ENCODE measurements around the gene WLS. TPM values are rescaled to one million over a fixed set of nuclear protein-coding genes. Genes with fewer than 3 reads are reported as not detected.

The WLS gene
- total and polyA plus RNA-seq, 4 experiments from 2014 or later: not detected

GRCh38 chr1:68103011-68103545 is 129.2 kb downstream of the WLS start:
- Histone ChIP-seq H3K4me1 (ENCODE audit: insufficient read depth, low read length) (no peaks in the 10 kb centered on the region), H3K4me3 (ENCODE audit: low read length in 2 of 2) (no peak overlapping the region), H3K36me3 (ENCODE audit: insufficient read depth, low read length) (no peaks in the 10 kb centered on the region), H3K9me3 (ENCODE audit: control insufficient read depth in 1 of 2, low read length in 2 of 2) (no peaks in the 10 kb centered on the region), H3K27ac (ENCODE audit: low read depth, low read length) (no peak overlapping the region), H3K27me3 (ENCODE audit: insufficient read depth, low read length) (no peaks in the 10 kb centered on the region)
- Mint-ChIP-seq H3K36me3 (no peaks in the 10 kb centered on the region), H3K9me3 (peaks cover 0 to 2% (median 0%) of the 10 kb centered on the region in 8 donors), H3K27ac (no peak overlapping the region), H3K4me1 (no peaks in the 10 kb centered on the region), H3K27me3 (peaks cover 12 to 13% of the 10 kb centered on the region in 2 donors), H3K4me3 (no peak overlapping the region)
- POLR2A ChIA-PET (ENCODE audit: partially characterized antibody): no interaction called here
- intact Hi-C loops (cut with micrococcal nuclease): no loop called here
- DNase-seq: no peak
- CTCF ChIA-PET (ENCODE audit: partially characterized antibody): interaction anchor here (1.1 to 1.3 kb wide), 2 partner anchors 13 to 14 kb away, joined by 6 to 7 read pairs; no protein-coding TSS in a partner anchor

GRCh38 chr1:68101829-68102228 is 130.5 kb downstream of the WLS start:
- H3K4me1 Mint-ChIP-seq: no peaks in the 10 kb centered on the region
- Histone ChIP-seq H3K4me3 (ENCODE audit: low read length in 2 of 2) (no peak overlapping the region), H3K4me1 (ENCODE audit: insufficient read depth, low read length) (no peaks in the 10 kb centered on the region), H3K27ac (ENCODE audit: low read depth, low read length) (no peak overlapping the region), H3K36me3 (ENCODE audit: insufficient read depth, low read length) (no peaks in the 10 kb centered on the region), H3K27me3 (ENCODE audit: insufficient read depth, low read length) (no peaks in the 10 kb centered on the region), H3K9me3 (ENCODE audit: control insufficient read depth in 1 of 2, low read length in 2 of 2) (no peaks in the 10 kb centered on the region)
- DNase-seq: no peak
- H3K27me3 Mint-ChIP-seq: peaks cover 12% of the 10 kb centered on the region in 2 donors
- ChIA-PET POLR2A (ENCODE audit: partially characterized antibody) (no interaction called here), CTCF (ENCODE audit: partially characterized antibody) (interaction anchor here (1.3 kb wide), 1 partner anchor 15 kb away, joined by 7 read pairs; no protein-coding TSS in a partner anchor)
- no peak overlapping the region for H3K4me3 Mint-ChIP-seq
- intact Hi-C loops (cut with micrococcal nuclease): no loop called here
- H3K27ac Mint-ChIP-seq: no peak overlapping the region
- H3K9me3 Mint-ChIP-seq: peaks cover 0 to 3% (median 0%) of the 10 kb centered on the region in 8 donors
- no peaks in the 10 kb centered on the region for H3K36me3 Mint-ChIP-seq

DNA sequence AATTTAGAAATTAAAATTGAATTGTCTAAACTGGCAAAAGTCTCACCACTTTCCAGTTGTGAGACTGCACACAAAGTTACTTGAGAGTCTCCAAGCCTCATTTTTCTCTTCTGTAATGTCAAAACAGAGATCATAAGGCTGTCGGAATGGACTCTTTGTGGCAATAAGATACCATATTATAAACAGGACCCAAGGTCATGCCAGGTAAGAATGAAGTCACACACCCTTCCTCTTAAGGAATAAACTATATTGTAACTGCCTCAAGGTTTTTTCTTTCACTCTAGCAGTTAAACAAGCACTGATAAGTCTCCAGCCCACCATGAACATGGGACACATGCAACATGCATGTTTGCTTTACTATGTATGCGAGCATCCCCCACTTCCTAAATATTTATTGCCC is 131.8 kb downstream of the WLS start:
- Mint-ChIP-seq H3K4me1 (no peaks in the 10 kb centered on the region), H3K27me3 (peaks cover 10 to 12% of the 10 kb centered on the region in 2 donors), H3K36me3 (no peaks in the 10 kb centered on the region), H3K4me3 (no peak overlapping the region), H3K9me3 (peaks cover 0 to 3% (median 0%) of the 10 kb centered on the region in 8 donors), H3K27ac (no peak overlapping the region)
- no peak overlapping the region for H3K27ac ChIP-seq (ENCODE audit: low read depth, low read length)
- ChIA-PET POLR2A (ENCODE audit: partially characterized antibody) (no interaction called here), CTCF (ENCODE audit: partially characterized antibody) (no interaction called here)
- no peaks in the 10 kb centered on the region for H3K36me3 ChIP-seq (ENCODE audit: insufficient read depth, low read length)
- no peak for DNase-seq
- H3K4me1 ChIP-seq (ENCODE audit: insufficient read depth, low read length): no peaks in the 10 kb centered on the region
- intact Hi-C loops (cut with micrococcal nuclease): no loop called here
- H3K9me3 ChIP-seq (ENCODE audit: control insufficient read depth in 1 of 2, low read length in 2 of 2): no peaks in the 10 kb centered on the region
- H3K27me3 ChIP-seq (ENCODE audit: insufficient read depth, low read length): no peaks in the 10 kb centered on the region
- no peak overlapping the region for H3K4me3 ChIP-seq (ENCODE audit: low read length in 2 of 2)

GRCh38 chr1:68093737-68094136 is 138.6 kb downstream of the WLS start:
- ChIA-PET CTCF (ENCODE audit: partially characterized antibody) (interaction anchor here (3.3 kb wide), 1 partner anchor 24 kb away, joined by 13 read pairs; no protein-coding TSS in a partner anchor), POLR2A (ENCODE audit: partially characterized antibody) (no interaction called here)
- no peaks in the 10 kb centered on the region for H3K36me3 ChIP-seq (ENCODE audit: insufficient read depth, low read length)
- H3K27me3 ChIP-seq (ENCODE audit: insufficient read depth, low read length): no peaks in the 10 kb centered on the region
- Mint-ChIP-seq H3K9me3 (peaks cover 0 to 3% (median 0%) of the 10 kb centered on the region in 8 donors), H3K27ac (no peak overlapping the region), H3K4me3 (no peak overlapping the region), H3K4me1 (no peaks in the 10 kb centered on the region), H3K27me3 (peaks cover 0 to 1% of the 10 kb centered on the region in 2 donors), H3K36me3 (no peaks in the 10 kb centered on the region)
- no peaks in the 10 kb centered on the region for H3K9me3 ChIP-seq (ENCODE audit: control insufficient read depth in 1 of 2, low read length in 2 of 2)
- no peak overlapping the region for H3K4me3 ChIP-seq (ENCODE audit: low read length in 2 of 2)
- no peak for DNase-seq
- no peak overlapping the region for H3K27ac ChIP-seq (ENCODE audit: low read depth, low read length)
- H3K4me1 ChIP-seq (ENCODE audit: insufficient read depth, low read length): no peaks in the 10 kb centered on the region
- intact Hi-C loops (cut with micrococcal nuclease): no loop called here

- POLR2A ChIA-PET (ENCODE audit: partially characterized antibody): no interaction called here
- CTCF ChIA-PET (ENCODE audit: partially characterized antibody): interaction anchor here (1.0 kb wide), 1 partner anchor 30 kb away, joined by 3 read pairs; no protein-coding TSS in a partner anchor
- intact Hi-C loops (cut with micrococcal nuclease): no loop called here
- H3K27me3 Mint-ChIP-seq: no peaks in the 10 kb centered on the region
- H3K9me3 ChIP-seq (ENCODE audit: control insufficient read depth in 1 of 2, low read length in 2 of 2): no peaks in the 10 kb centered on the region
- peaks cover 0 to 2% (median 0%) of the 10 kb centered on the region in 8 donors for H3K9me3 Mint-ChIP-seq
- H3K27ac Mint-ChIP-seq: no peak overlapping the region
- no peaks in the 10 kb centered on the region for H3K4me1 Mint-ChIP-seq
- no peak overlapping the region for H3K4me3 Mint-ChIP-seq
- H3K27ac ChIP-seq (ENCODE audit: low read depth, low read length): no peak overlapping the region
- H3K4me1 ChIP-seq (ENCODE audit: insufficient read depth, low read length): no peaks in the 10 kb centered on the region
- no peaks in the 10 kb centered on the region for H3K36me3 ChIP-seq (ENCODE audit: insufficient read depth, low read length)
- H3K4me3 ChIP-seq (ENCODE audit: low read length in 2 of 2): no peak overlapping the region
- H3K36me3 Mint-ChIP-seq: no peaks in the 10 kb centered on the region
- H3K27me3 ChIP-seq (ENCODE audit: insufficient read depth, low read length): no peaks in the 10 kb centered on the region
- DNase-seq: no peak
Observed at GRCh38 chr1:68087184-68087583, 145.1 kb downstream of the WLS start.

DNA sequence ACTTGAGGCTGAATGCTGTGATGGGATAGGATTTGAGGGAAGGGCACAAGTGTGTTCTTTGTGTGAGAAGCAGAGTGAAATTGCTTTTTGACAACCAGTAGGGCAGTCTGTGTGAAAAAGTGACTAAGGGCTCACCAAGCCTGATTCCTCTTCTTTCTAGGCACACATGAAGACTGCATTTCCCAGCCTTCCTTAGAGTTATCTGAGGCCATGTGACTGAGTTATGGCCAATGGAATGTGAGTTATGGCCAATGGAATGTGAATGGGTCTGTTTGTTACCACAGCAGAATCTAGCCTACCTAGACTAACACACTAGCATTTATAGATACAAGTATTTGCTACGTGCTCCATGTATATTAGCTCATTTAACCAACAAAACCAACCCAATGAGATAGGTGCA is 146.6 kb downstream of the WLS start:
- Mint-ChIP-seq H3K9me3 (peaks cover 0 to 2% (median 0%) of the 10 kb centered on the region in 8 donors), H3K27ac (no peak overlapping the region), H3K4me3 (no peak overlapping the region), H3K4me1 (no peaks in the 10 kb centered on the region), H3K27me3 (no peaks in the 10 kb centered on the region), H3K36me3 (no peaks in the 10 kb centered on the region)
- Histone ChIP-seq H3K27me3 (ENCODE audit: insufficient read depth, low read length) (no peaks in the 10 kb centered on the region), H3K4me3 (ENCODE audit: low read length in 2 of 2) (no peak overlapping the region), H3K36me3 (ENCODE audit: insufficient read depth, low read length) (no peaks in the 10 kb centered on the region), H3K9me3 (ENCODE audit: control insufficient read depth in 1 of 2, low read length in 2 of 2) (no peaks in the 10 kb centered on the region), H3K27ac (ENCODE audit: low read depth, low read length) (no peak overlapping the region), H3K4me1 (ENCODE audit: insufficient read depth, low read length) (no peaks in the 10 kb centered on the region)
- no peak for DNase-seq
- intact Hi-C loops (cut with micrococcal nuclease): no loop called here
- POLR2A ChIA-PET (ENCODE audit: partially characterized antibody): no interaction called here
- CTCF ChIA-PET (ENCODE audit: partially characterized antibody): no interaction called here

DNA sequence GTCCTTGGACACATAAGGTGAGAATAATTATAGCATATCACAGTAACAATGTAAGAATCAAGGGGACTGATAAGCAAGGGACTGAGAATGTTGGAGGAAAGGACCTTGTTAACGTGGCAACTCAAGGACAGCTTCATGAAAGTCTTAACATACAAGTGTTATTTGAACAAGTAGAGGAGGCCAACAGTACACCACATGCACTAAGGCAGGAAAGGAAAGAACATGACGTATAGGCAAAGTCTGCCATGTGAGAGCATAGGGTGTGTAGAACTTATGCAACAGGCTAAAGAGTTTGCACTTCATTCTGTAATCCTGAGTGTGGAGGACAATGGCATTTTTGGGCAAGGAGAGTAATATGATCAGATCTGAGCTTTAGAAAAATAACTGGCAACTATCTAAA is 148.6 kb downstream of the WLS start:
- Histone ChIP-seq H3K4me1 (ENCODE audit: insufficient read depth, low read length) (no peaks in the 10 kb centered on the region), H3K27me3 (ENCODE audit: insufficient read depth, low read length) (no peaks in the 10 kb centered on the region), H3K9me3 (ENCODE audit: control insufficient read depth in 1 of 2, low read length in 2 of 2) (no peaks in the 10 kb centered on the region), H3K4me3 (ENCODE audit: low read length in 2 of 2) (no peak overlapping the region), H3K36me3 (ENCODE audit: insufficient read depth, low read length) (no peaks in the 10 kb centered on the region), H3K27ac (ENCODE audit: low read depth, low read length) (no peak overlapping the region)
- no peak overlapping the region for H3K27ac Mint-ChIP-seq
- H3K4me1 Mint-ChIP-seq: no peaks in the 10 kb centered on the region
- H3K4me3 Mint-ChIP-seq: no peak overlapping the region
- peaks cover 0 to 6% (median 2%) of the 10 kb centered on the region in 8 donors for H3K9me3 Mint-ChIP-seq
- DNase-seq: no peak
- H3K36me3 Mint-ChIP-seq: no peaks in the 10 kb centered on the region
- intact Hi-C loops (cut with micrococcal nuclease): no loop called here
- peaks cover 0 to 2% of the 10 kb centered on the region in 2 donors for H3K27me3 Mint-ChIP-seq
- ChIA-PET POLR2A (ENCODE audit: partially characterized antibody) (no interaction called here), CTCF (ENCODE audit: partially characterized antibody) (no interaction called here)

Measured in CD4-positive, alpha-beta memory T cell (primary cell).